Skeletal muscle satellite cell (primary cell): ENCODE results near the gene ABAT.
"Not testable (repeated sequence)": the region's sequence is repeated elsewhere in the genome, so short reads cannot be mapped to it uniquely, and the experiment has no call there.

Source experiments
- H3K27me3 ChIP-seq: 2 replicates; pipeline ENCODE4 v1.7.0; 2013; ENCODE audit warnings: low read length; ENCODE audit not compliant: control insufficient read depth, insufficient read depth
- H3K36me3 ChIP-seq: 2 replicates; pipeline ENCODE4 v1.7.0; 2013; ENCODE audit warnings: mild to moderate bottlenecking, control low read depth, low read length; ENCODE audit not compliant: insufficient read depth
- H3K4me1 ChIP-seq: 2 replicates; pipeline ENCODE4 v1.7.0; 2013; ENCODE audit warnings: low read length; ENCODE audit not compliant: control insufficient read depth, insufficient read depth
- H3K4me2 ChIP-seq: 2 replicates; pipeline ENCODE4 v1.7.0; 2013; ENCODE audit warnings: mild to moderate bottlenecking, low read length
- H3K4me3 ChIP-seq: 2 replicates; pipeline ENCODE4 v1.7.0; 2013; ENCODE audit warnings: low read length
- H3K9ac ChIP-seq: 2 replicates; pipeline ENCODE4 v1.7.0; 2013; ENCODE audit warnings: mild to moderate bottlenecking, low read depth, low read length, moderate library complexity
- H3K9me3 ChIP-seq: replicated peaks from 2 replicates; pipeline ENCODE4 v1.7.0; 2013; ENCODE audit warnings: mild to moderate bottlenecking, control low read depth, low read length

Gene ABAT

DNA sequence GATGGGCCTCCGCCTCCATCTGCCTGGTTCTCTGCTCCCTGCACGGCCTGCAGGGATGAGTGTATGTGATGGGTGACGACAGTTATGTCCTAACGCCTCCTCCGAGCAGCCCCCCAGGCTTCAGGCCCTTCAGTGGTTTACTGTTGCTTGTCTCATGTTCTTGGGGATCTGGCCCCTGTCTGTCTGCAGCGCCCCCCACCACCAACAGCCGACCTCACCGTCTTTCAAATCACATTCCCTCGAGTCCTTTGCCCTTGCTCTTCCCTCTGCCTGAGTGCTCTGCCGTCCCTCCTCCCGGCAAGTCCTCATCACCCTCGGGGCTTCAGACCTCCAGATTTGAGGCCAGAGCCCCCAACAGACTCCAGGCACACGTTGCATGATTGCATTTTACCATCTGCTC is 34.7 kb upstream of the ABAT start:
- Histone ChIP-seq H3K9ac (no peak overlapping the region), H3K4me3 (no peak overlapping the region), H3K36me3 (peaks cover 69% of the 10 kb centered on the region), H3K9me3 (no peaks in the 10 kb centered on the region), H3K4me2 (no peak overlapping the region), H3K4me1 (no peaks in the 10 kb centered on the region), H3K27me3 (no peaks in the 10 kb centered on the region)

GRCh38 chr16:8641671-8642070 is 32.7 kb upstream of the ABAT start:
- H3K4me2 ChIP-seq = no peak overlapping the region
- no peaks in the 10 kb centered on the region for H3K27me3 ChIP-seq
- no peak overlapping the region for H3K9ac ChIP-seq
- no peaks in the 10 kb centered on the region for H3K4me1 ChIP-seq
- H3K4me3 ChIP-seq = no peak overlapping the region
- H3K36me3 ChIP-seq = peaks cover 72% of the 10 kb centered on the region
- H3K9me3 ChIP-seq = no peaks in the 10 kb centered on the region

GRCh38 chr16:8642146-8642545 is 32.3 kb upstream of the ABAT start:
- Histone ChIP-seq H3K27me3 (no peaks in the 10 kb centered on the region), H3K9me3 (no peaks in the 10 kb centered on the region), H3K4me3 (no peak overlapping the region), H3K36me3 (peaks cover 72% of the 10 kb centered on the region), H3K9ac (no peak overlapping the region), H3K4me1 (no peaks in the 10 kb centered on the region), H3K4me2 (no peak overlapping the region)

DNA sequence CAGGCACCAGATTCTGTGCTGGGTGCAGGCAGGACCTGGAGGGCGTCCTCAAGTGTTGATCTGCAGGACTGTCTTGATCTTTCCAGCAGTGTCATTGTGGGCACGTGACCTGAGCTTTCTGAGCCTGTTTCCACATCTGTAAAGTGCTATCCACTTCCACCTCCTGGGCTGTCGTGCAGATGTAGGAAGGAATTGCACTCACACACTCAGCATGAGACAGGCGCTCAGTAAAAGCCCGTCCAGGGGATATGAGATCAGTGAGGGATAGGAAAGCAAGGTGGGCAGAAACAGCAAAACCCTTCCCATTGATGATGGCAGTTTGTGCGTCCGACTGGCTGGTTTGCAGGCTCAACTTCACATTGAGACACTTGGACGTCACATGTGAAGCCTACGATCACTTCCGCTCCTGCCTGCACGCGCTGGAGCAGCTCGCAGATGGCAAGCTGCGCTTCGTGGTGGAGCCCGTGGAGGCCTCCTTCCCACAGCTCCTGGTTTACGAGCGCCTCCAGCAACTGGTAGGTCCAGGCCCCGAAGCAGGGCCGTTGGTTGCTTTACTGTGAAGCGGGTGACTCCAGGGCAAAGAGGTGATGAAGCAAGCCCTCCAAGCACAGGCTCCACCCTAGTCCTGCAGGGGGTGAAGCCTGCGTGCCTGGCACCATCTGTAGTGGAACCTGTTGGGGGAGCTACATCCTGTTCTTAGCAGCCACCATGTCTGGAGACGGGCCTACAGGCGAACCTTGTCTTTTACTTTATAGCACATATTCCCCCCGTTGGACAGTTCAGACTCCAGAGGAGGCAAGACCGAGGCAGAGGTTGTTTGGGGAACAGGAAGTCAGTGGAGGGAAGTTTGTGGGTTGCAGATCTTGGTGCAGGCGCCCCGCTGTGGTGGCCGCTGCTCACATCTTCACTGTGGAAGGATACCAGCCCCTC is 29.9 kb upstream of the ABAT start:
- Histone ChIP-seq H3K36me3 (peaks cover 73% of the 10 kb centered on the region), H3K4me1 (no peaks in the 10 kb centered on the region), H3K27me3 (no peaks in the 10 kb centered on the region), H3K4me3 (no peak overlapping the region), H3K9ac (no peak overlapping the region), H3K4me2 (no peak overlapping the region), H3K9me3 (no peaks in the 10 kb centered on the region)

DNA sequence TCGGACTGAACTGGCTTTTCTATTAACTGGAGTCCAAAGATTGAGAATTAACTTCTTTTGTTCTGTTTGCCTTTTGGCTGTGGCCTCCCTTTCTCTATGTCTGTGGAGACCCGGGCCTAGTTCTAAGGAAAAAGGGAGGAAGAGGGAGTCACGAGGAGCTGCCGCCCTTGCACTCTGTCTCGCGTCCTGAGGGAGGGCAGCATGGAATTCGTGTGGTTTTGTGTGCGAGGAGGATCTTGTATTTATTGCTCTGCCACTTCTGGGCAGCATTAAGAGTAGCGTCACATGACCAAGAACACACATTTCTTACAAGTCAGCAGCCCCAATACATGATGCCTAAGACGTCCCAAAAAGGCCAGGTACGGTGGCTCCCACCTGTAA is 29.3 kb upstream of the ABAT start:
- H3K4me2 ChIP-seq = no peak overlapping the region
- no peaks in the 10 kb centered on the region for H3K27me3 ChIP-seq
- no peaks in the 10 kb centered on the region for H3K4me1 ChIP-seq
- H3K36me3 ChIP-seq = peaks cover 68% of the 10 kb centered on the region
- H3K9me3 ChIP-seq = no peaks in the 10 kb centered on the region
- H3K4me3 ChIP-seq = no peak overlapping the region
- no peak overlapping the region for H3K9ac ChIP-seq

- Histone ChIP-seq H3K36me3 (peaks cover 68% of the 10 kb centered on the region), H3K27me3 (no peaks in the 10 kb centered on the region), H3K9me3 (no peaks in the 10 kb centered on the region), H3K4me3 (no peak overlapping the region), H3K9ac (no peak overlapping the region), H3K4me1 (no peaks in the 10 kb centered on the region), H3K4me2 (no peak overlapping the region)
Measured at GRCh38 chr16:8645831-8646230, 28.6 kb upstream of the ABAT start.

GRCh38 chr16:8646326-8647053 is 27.9 kb upstream of the ABAT start:
- no peak overlapping the region for H3K4me3 ChIP-seq
- H3K36me3 ChIP-seq = peaks cover 61% of the 10 kb centered on the region
- H3K4me1 ChIP-seq = no peaks in the 10 kb centered on the region
- no peaks in the 10 kb centered on the region for H3K27me3 ChIP-seq
- no peak overlapping the region for H3K4me2 ChIP-seq
- no peak overlapping the region for H3K9ac ChIP-seq
- H3K9me3 ChIP-seq = no peaks in the 10 kb centered on the region

DNA sequence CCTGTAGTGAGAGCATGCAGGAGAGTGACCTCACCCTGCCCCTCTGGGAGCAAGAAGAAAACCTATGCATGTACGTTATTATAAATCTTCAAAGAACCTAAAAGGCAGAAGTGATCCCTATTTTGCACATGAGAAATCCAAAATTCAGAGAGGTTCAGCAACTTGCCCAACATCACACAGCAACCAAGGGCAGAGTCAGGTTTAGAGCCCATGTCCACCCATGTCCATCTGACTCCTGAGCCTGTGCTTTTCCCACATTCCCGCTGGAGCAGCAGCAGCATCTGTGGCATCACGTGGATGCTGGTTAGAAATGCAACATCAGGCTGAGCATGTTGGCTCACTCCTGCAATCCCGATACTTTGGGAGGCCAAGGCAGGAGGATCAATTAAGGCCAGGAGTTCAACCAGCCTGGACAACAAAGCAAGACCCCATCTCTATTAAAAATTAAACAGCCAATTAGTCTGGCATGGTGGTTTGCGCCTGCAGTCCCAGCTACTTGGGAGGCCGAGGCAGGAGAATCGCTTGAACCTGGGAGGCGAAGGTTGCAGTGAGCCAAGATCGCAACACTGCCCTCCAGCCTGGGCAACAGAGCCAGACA is 26.6 kb upstream of the ABAT start:
- Histone ChIP-seq H3K4me1 (no peaks in the 10 kb centered on the region), H3K36me3 (peaks cover 48% of the 10 kb centered on the region), H3K9ac (no peak overlapping the region), H3K9me3 (no peaks in the 10 kb centered on the region), H3K4me2 (no peak overlapping the region), H3K27me3 (no peaks in the 10 kb centered on the region), H3K4me3 (no peak overlapping the region)

DNA sequence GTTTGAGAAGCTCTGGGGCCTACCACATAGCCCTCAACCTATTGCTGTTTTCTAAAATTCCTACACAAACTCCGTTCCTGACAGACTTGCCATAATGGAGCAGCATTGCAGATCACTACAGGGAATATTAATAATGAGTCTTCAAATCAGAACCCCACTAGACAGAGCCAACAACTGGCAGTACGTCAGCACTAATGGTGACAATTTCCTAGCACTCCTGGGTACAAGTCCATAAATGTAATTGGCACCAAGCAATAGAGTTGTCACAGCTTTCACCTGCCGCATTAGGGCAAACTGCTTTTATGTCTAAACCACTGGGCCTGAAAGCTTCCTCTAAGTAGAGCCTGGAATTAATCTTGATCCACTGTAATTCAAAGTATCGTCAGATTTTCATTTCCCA is 25.5 kb upstream of the ABAT start:
- no peak overlapping the region for H3K4me3 ChIP-seq
- H3K4me2 ChIP-seq = no peak overlapping the region
- H3K4me1 ChIP-seq = no peaks in the 10 kb centered on the region
- peaks cover 41% of the 10 kb centered on the region for H3K36me3 ChIP-seq
- no peak overlapping the region for H3K9ac ChIP-seq
- no peaks in the 10 kb centered on the region for H3K27me3 ChIP-seq
- no peaks in the 10 kb centered on the region for H3K9me3 ChIP-seq

DNA sequence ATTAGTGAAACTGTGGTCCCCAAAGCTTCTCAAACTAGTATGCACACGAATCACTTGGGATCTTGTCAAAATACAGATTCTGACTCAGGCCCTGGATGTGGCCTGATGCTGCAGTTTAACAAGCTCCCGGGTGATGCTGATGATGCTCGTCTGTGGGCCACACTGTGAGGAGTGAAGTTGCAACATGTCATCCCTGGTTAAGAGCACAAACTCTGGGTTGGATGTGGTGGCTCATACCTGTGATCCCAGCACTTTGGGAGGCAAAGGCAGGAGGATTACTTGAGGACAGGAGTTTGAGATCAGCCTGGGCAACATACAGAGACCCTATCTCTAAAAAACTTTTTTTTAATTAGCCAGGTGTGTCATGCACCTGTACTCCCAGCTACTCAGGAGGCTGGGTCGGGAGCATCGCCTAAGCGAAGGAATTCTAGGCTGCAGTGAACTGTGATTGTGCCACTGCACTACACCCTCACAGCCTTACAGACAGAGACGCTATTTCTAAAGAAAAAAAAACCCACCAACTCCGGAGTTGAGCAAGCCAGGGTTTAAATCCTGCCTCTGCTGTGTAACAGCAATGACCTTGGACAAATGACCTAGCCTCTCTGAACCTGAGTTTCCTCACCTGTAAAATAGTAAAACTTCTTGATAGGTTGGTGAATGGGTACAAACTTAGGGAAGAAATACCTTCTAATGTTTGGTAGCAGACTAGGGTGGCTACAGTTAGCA is 24.4 kb upstream of the ABAT start:
- Histone ChIP-seq H3K4me3 (no peak overlapping the region), H3K9ac (no peak overlapping the region), H3K9me3 (no peaks in the 10 kb centered on the region), H3K4me1 (no peaks in the 10 kb centered on the region), H3K4me2 (no peak overlapping the region), H3K36me3 (peaks cover 30% of the 10 kb centered on the region), H3K27me3 (no peaks in the 10 kb centered on the region)

GRCh38 chr16:8651958-8652357 is 22.5 kb upstream of the ABAT start:
- not testable (repeated sequence) for H3K4me2 ChIP-seq, H3K4me3 ChIP-seq, H3K27me3 ChIP-seq, H3K9ac ChIP-seq, H3K4me1 ChIP-seq, H3K9me3 ChIP-seq
- peaks cover 11% of the 10 kb centered on the region for H3K36me3 ChIP-seq
